Neural progenitor cell (in vitro differentiated cells): ENCODE results near the gene SPATA24. TPM values are rescaled to one million over a fixed set of nuclear protein-coding genes. Genes with fewer than 3 reads are reported as not detected.

Experiments used
- DNase-seq: peaks from one replicate; pipeline ENCODE4 v3.0.0-alpha.2; 2016; ENCODE audit warnings: low spot score
- H2AFZ ChIP-seq: fragments of 200-600 bp; sonication (generic); replicated peaks from 2 replicates; pipeline ENCODE4 v1.6.1; 2016; ENCODE audit warnings: antibody characterized with exemption
- H3F3A ChIP-seq: fragments of 200-600 bp; sonication (generic); 2 replicates; pipeline ENCODE4 v1.6.1; 2016; ENCODE audit warnings: antibody characterized with exemption, low read depth
- H3K27ac ChIP-seq: fragments of 200-600 bp; sonication (generic); 2 replicates; pipeline ENCODE4 v1.5.1; 2016; ENCODE audit warnings: mild to moderate bottlenecking
- H3K27me3 ChIP-seq: fragments of 200-600 bp; sonication (generic); 2 replicates; pipeline ENCODE4 v1.6.1; 2016; ENCODE audit warnings: mild to moderate bottlenecking, moderate library complexity
- H3K36me3 ChIP-seq: fragments of 200-600 bp; sonication (generic); 2 replicates; pipeline ENCODE4 v1.5.1; 2016
- H3K4me1 ChIP-seq: fragments of 200-600 bp; sonication (generic); 2 replicates; pipeline ENCODE4 v1.6.1; 2016; ENCODE audit warnings: mixed run types
- H3K4me2 ChIP-seq: fragments of 200-600 bp; sonication (generic); 2 replicates; pipeline ENCODE4 v1.6.1; 2016
- H3K4me3 ChIP-seq: fragments of 200-600 bp; sonication (generic); 2 replicates; pipeline ENCODE4 v1.5.1; 2016
- H3K79me2 ChIP-seq: fragments of 200-600 bp; sonication (generic); 2 replicates; pipeline ENCODE4 v1.6.1; 2016; ENCODE audit warnings: low read depth
- H3K9ac ChIP-seq: fragments of 200-600 bp; sonication (generic); 2 replicates; pipeline ENCODE4 v1.6.1; 2016
- H3K9me3 ChIP-seq: fragments of 200-600 bp; sonication (generic); 2 replicates; pipeline ENCODE4 v1.5.1; 2016; ENCODE audit warnings: low read depth
- H4K20me1 ChIP-seq: fragments of 200-600 bp; sonication (generic); 2 replicates; pipeline ENCODE4 v1.6.1; 2016; ENCODE audit warnings: low read depth
- H3K27ac Mint-ChIP-seq: 3 replicates; pipeline ENCODE4 v1.8.0; 2021; ENCODE audit warnings: mixed read lengths
- H3K27me3 Mint-ChIP-seq: 2 replicates; pipeline ENCODE4 v1.8.0; 2022; ENCODE audit warnings: low read depth, mild to moderate bottlenecking, inconsistent platforms, moderate library complexity, mixed read lengths; ENCODE audit not compliant: insufficient read depth
- H3K36me3 Mint-ChIP-seq: 3 replicates; pipeline ENCODE4 v1.8.0; 2021; ENCODE audit warnings: mixed read lengths
- H3K4me1 Mint-ChIP-seq: 3 replicates; pipeline ENCODE4 v1.8.0; 2021; ENCODE audit warnings: mixed read lengths
- H3K4me3 Mint-ChIP-seq: 3 replicates; pipeline ENCODE4 v1.8.0; 2021; ENCODE audit warnings: mild to moderate bottlenecking, moderate library complexity, mixed read lengths
- H3K9me3 Mint-ChIP-seq: 3 replicates; pipeline ENCODE4 v1.8.0; 2020; ENCODE audit warnings: mixed read lengths
- CTCF ChIP-seq: fragments of 200-600 bp; sonication (generic); IDR thresholded peaks from 2 replicates; pipeline ENCODE4 v1.5.1; 2017; ENCODE audit warnings: antibody characterized with exemption, mild to moderate bottlenecking
- EZH2 ChIP-seq: fragments of 200-600 bp; sonication (generic); IDR thresholded peaks from 2 replicates; pipeline ENCODE4 v1.6.1; 2017; ENCODE audit warnings: antibody characterized with exemption, mild to moderate bottlenecking, moderate library complexity
- EZH2phosphoT487 ChIP-seq: fragments of 200-600 bp; sonication (generic); IDR thresholded peaks from 2 replicates; pipeline ENCODE4 v1.6.1; 2017; ENCODE audit warnings: antibody characterized with exemption
- total RNA-seq: library from RNA; depleted of rRNA; stranded (reverse); fragments of >200 nt; gene quantifications from 2 replicates; pipeline ENCODE4 v1.2.3, GENCODE V29; 2015; ENCODE audit warnings: low replicate concordance

The SPATA24 gene
- total RNA-seq, 1 donor from 2014 or later = 15.2 TPM

- Histone ChIP-seq H2AFZ (peak within 1 kb of the TSS; percentile 95), H3K9me3 (no peaks in the 10 kb centered on the region), H3K9ac (peak within 1 kb of the TSS; percentile 56), H3F3A (peaks cover 9% of the 10 kb centered on the region), H3K4me2 (peak within 1 kb of the TSS; percentile 88), H3K4me3 (peak within 1 kb of the TSS; percentile 70), H4K20me1 (peaks cover 6% of the 10 kb centered on the region), H3K4me1 (peaks cover 11% of the 10 kb centered on the region), H3K27ac (peak within 1 kb of the TSS; percentile 77), H3K27me3 (no peaks in the 10 kb centered on the region), H3K79me2 (peaks cover 6% of the 10 kb centered on the region), H3K36me3 (peaks cover 4% of the 10 kb centered on the region)
- peak within 1 kb of the TSS; percentile 98 for H3K4me3 Mint-ChIP-seq
- peaks cover 9% of the 10 kb centered on the region for H3K27me3 Mint-ChIP-seq
- peak within 1 kb of the TSS; percentile 98 for H3K27ac Mint-ChIP-seq
- TF ChIP-seq CTCF (no peak), EZH2phosphoT487 (no peak), EZH2 (no peak)
- peaks cover 28% of the 10 kb centered on the region for H3K4me1 Mint-ChIP-seq
- peak; percentile 97 for DNase-seq
- no peaks in the 10 kb centered on the region for H3K9me3 Mint-ChIP-seq
- H3K36me3 Mint-ChIP-seq = peaks cover 6% of the 10 kb centered on the region
These were observed 35.4 kb upstream of the SPATA24 start, which contains the start of gene DNAJC18 for GRCh38 chr5:139439013-139439903. TSS of gene DNAJC18 (minus strand) at chr5:139439525. CDS start at chr5:139439445, 80 bp downstream.

GRCh38 chr5:139438707-139439012, 34.8 kb upstream of the SPATA24 start:
- peak overlapping the region; percentile 88 for H3K4me2 ChIP-seq
- H4K20me1 ChIP-seq = peaks cover 6% of the 10 kb centered on the region
- H3K79me2 ChIP-seq = peaks cover 6% of the 10 kb centered on the region
- Mint-ChIP-seq H3K4me1 (peaks cover 26% of the 10 kb centered on the region), H3K27me3 (peaks cover 9% of the 10 kb centered on the region), H3K9me3 (no peaks in the 10 kb centered on the region), H3K27ac (no peak overlapping the region), H3K4me3 (peak overlapping the region; percentile 98), H3K36me3 (peaks cover 6% of the 10 kb centered on the region)
- peaks cover 4% of the 10 kb centered on the region for H3K36me3 ChIP-seq
- TF ChIP-seq EZH2phosphoT487 = no peak
- no peak for TF ChIP-seq EZH2
- TF ChIP-seq CTCF = no peak
- DNase-seq = peak; percentile 8
- H3F3A ChIP-seq = peaks cover 9% of the 10 kb centered on the region
- no peaks in the 10 kb centered on the region for H3K27me3 ChIP-seq
- no peaks in the 10 kb centered on the region for H3K9me3 ChIP-seq
- H3K27ac ChIP-seq = no peak overlapping the region
- no peak overlapping the region for H2AFZ ChIP-seq
- H3K9ac ChIP-seq = no peak overlapping the region
- H3K4me1 ChIP-seq = peaks cover 11% of the 10 kb centered on the region
- peak overlapping the region; percentile 70 for H3K4me3 ChIP-seq

GRCh38 chr5:139435676-139436075, 31.8 kb upstream of the SPATA24 start:
- no peaks in the 10 kb centered on the region for H3K27me3 Mint-ChIP-seq
- no peak overlapping the region for H3K4me3 ChIP-seq
- H3K27ac ChIP-seq = no peak overlapping the region
- no peak overlapping the region for H3K4me2 ChIP-seq
- no peak for DNase-seq
- peaks cover 24% of the 10 kb centered on the region for H3K4me1 Mint-ChIP-seq
- no peak for TF ChIP-seq EZH2phosphoT487
- TF ChIP-seq EZH2 = no peak
- TF ChIP-seq CTCF = no peak
- no peaks in the 10 kb centered on the region for H3K27me3 ChIP-seq
- H3F3A ChIP-seq = peaks cover 9% of the 10 kb centered on the region
- no peaks in the 10 kb centered on the region for H3K9me3 Mint-ChIP-seq
- H3K4me1 ChIP-seq = peaks cover 11% of the 10 kb centered on the region
- H3K9ac ChIP-seq = no peak overlapping the region
- no peaks in the 10 kb centered on the region for H3K9me3 ChIP-seq
- no peak overlapping the region for H3K4me3 Mint-ChIP-seq
- no peak overlapping the region for H3K27ac Mint-ChIP-seq
- peaks cover 6% of the 10 kb centered on the region for H3K79me2 ChIP-seq
- peaks cover 6% of the 10 kb centered on the region for H4K20me1 ChIP-seq
- peaks cover 7% of the 10 kb centered on the region for H3K36me3 Mint-ChIP-seq
- no peak overlapping the region for H2AFZ ChIP-seq
- peaks cover 4% of the 10 kb centered on the region for H3K36me3 ChIP-seq
